ENCODE results near the gene ADGRB3. TPM values are rescaled to one million over a fixed set of nuclear protein-coding genes. Genes with fewer than 3 reads are reported as not detected.

Gene ADGRB3
- total and polyA plus RNA-seq, 2 donors (not counting 3 experiments of a cell fraction or from before 2014, with no cell fraction given), result not detected

DNA sequence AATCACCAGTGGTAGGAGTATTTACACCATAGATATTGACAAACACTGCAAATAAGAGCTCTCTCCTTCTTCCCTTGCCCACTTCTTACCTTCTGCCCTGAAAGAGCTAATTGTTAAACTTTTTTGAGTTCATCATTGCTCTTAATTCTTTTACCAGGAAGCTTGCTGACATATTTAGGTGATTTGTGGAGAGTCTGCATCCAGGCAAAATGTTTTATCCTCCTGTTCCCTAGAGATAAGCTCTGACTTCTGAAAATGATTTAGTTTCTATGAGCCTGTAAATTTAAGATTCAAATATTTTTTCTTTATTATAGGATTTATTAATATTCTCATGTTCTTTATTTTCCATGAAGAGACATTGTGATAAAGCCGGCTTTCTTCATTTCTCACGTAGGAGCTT is 81.5 kb downstream of the ADGRB3 start:
- DNase-seq (ENCODE audit: low read depth, low spot score) (no peak), FAIRE-seq (no peak)
- POLR2A ChIA-PET, result no interaction called here
- Histone ChIP-seq H2AFZ (ENCODE audit: low read depth, low read length) (no peak overlapping the region), H3K4me1 (ENCODE audit: control insufficient read depth, extremely low read depth, insufficient read depth, low read length) (no peaks in the 10 kb centered on the region), H3K4me2 (ENCODE audit: insufficient read depth, low read length) (no peak overlapping the region), H3K36me3 (ENCODE audit: control insufficient read depth in 2 of 2, extremely low read depth in 1 of 2, insufficient read depth in 2 of 2, low read length in 2 of 2) (no peaks in the 10 kb centered on the region), H3K27me3 (ENCODE audit: control insufficient read depth in 2 of 2, insufficient read depth in 2 of 2, low read length in 2 of 2) (no peaks in the 10 kb centered on the region), H3K4me3 (replicated peaks in 1 of 3; ENCODE audit: insufficient read depth in 1 of 3, low read depth in 1 of 3, low read length in 3 of 3) (no peak overlapping the region), H3K27ac (ENCODE audit: insufficient read depth, low read depth, low read length) (no peak overlapping the region), H3K79me2 (ENCODE audit: control insufficient read depth, insufficient read depth, low read length) (no peaks in the 10 kb centered on the region), H3K9me3 (replicated peaks; ENCODE audit: control insufficient read depth, insufficient read depth, low read length) (no peaks in the 10 kb centered on the region), H3K9me1 (replicated peaks; ENCODE audit: control insufficient read depth, extremely low read depth, insufficient read depth, low read length) (no peaks in the 10 kb centered on the region), H3K9ac (replicated peaks; ENCODE audit: extremely low read depth, insufficient read depth, low read length) (no peak overlapping the region), H4K20me1 (replicated peaks; ENCODE audit: control insufficient read depth, extremely low read depth, insufficient read depth, low read length) (no peaks in the 10 kb centered on the region)
- no peak for TF ChIP-seq GATA2 (IDR thresholded peaks at IDR 0.05; ENCODE audit: insufficient read depth, insufficient read length, low read depth, low read length)
- no peak for TF ChIP-seq JUN (IDR thresholded peaks at IDR 0.05; ENCODE audit: borderline replicate concordance, insufficient read depth, insufficient read length, low read depth)
- no peak for TF ChIP-seq MAX (IDR thresholded peaks at IDR 0.05; ENCODE audit: insufficient read depth, insufficient read length)
- TF ChIP-seq EZH2 (IDR thresholded peaks at IDR 0.05; ENCODE audit: borderline replicate concordance, low read depth, low read length, severe bottlenecking), result no peak
- no peak for TF ChIP-seq POLR2A (IDR thresholded peaks at IDR 0.05; ENCODE audit: low read depth, low read length)
- no peak for TF ChIP-seq FOS (IDR thresholded peaks at IDR 0.05; ENCODE audit: borderline replicate concordance, insufficient read depth, low read length)
- TF ChIP-seq POLR2AphosphoS5 (IDR thresholded peaks at IDR 0.05; ENCODE audit: insufficient read depth, low read depth, low read length), result no peak
- TF ChIP-seq CTCF (IDR thresholded peaks at IDR 0.05; ENCODE audit: extremely low read depth in 1 of 2, insufficient read depth in 1 of 2, low read depth in 1 of 2, low read length in 2 of 2), result no peak
- TF ChIP-seq MYC (IDR thresholded peaks at IDR 0.05; ENCODE audit: low read depth, low read length), result no peak
- BruUV-seq (replicated peaks), result no TSS peak
- CTCF ChIA-PET, result no interaction called here
- dilution Hi-C loops (cut with MboI; ENCODE audit: extremely low pct_ligation_motif_present, low sequenced_read_pairs) (no loop called here), intact Hi-C loops (cut with micrococcal nuclease) (no loop called here)
